GM19452 (cell line): ENCODE data around the gene KRT1.

ENCODE experiments used
- ATAC-seq: cut with Tn5 transposase; IDR thresholded peaks from one replicate; pipeline ENCODE4 v1.9.1; 2021; ENCODE audit not compliant: unreplicated experiment

Gene KRT1

DNA sequence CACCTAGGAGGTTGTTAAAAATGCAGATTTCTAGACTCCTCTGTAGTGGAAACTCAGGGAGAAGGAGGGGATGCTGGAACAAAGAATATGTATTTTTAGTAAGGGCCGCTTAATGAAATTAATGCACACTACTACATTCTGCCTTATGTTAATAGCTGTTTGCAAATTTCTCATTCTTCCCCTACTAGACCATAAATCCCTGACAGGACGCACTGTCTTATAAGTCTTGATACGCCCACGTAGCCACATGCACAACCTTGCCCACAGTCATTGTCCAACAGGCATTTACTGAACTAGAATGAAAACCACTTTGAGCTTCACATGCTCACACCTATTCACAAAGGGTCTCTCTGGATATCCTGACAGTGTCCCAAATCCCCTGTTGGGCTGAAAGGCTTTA, 38.7 kb downstream of the KRT1 start:
- ATAC-seq, result no peak

DNA sequence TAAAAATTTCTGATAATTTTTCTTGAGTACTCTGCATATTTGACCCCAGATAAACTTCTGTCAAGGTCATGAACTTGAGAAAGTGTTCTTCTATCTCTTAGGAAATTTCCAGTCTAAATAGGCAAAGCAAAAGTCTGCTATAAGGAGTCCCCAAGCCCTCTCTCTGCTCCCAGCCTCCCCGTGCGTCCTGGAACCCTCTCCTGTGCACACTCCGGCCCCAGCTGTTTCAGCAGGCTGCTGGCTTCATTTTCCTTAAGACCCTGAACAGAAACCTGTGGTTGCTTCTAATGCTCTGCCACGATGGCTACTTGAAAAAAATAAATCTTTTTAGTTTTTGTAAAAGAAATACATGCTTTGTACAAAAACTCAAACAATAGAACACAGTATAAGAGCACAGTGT, 42.9 kb downstream of the KRT1 start:
- no peak for ATAC-seq

DNA sequence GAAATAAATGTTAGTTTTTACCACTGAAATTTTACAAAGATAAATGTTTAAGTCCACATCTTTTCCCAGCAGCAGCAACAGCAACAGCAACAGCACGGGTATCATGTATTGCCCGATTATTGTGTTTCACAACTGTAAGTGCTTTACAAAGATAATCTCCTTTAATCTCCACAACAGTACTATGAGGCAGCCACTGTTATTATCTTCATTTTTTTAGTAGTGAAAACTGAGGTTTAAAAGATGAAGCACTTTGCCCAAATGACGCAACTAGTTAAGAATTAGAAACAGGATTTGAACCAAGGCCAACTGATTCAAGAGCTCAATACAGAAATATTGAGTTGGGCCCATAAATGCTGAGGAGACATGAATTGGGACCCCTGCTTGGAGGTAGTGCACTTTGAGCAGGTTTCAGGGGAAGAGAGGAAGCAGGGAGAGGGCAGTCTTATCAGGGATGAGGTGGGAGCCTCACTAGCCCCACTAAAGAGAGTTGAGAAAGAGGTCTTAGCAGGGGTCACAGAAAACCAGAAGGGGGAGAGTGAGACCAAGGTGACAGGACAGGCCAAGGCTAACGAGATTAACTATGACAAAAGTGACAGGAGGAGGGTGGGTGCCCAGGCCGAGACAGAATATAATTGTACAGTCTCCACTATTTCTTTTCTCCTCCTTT, 43.5 kb downstream of the KRT1 start:
- no peak for ATAC-seq

DNA sequence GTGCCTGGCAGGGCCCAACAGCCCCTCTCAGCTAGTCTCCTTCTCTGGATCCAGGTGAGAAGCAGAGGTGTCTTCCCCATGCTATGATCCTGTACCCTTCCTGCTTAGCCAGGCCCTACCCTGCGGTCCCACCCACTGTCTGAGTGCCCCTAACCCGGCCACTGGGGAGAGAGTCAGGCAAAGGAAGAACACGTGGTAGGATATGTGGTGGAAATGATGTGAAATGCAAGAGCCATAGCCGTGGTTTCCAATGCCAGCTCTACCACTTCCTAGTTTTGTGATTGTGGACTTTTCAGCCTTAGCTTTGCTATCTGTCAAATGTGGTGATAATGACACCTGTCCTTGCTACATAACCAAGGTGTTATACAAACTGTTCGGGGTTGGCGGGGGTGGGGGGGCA, 44.0 kb downstream of the KRT1 start:
- ATAC-seq, result no peak

DNA sequence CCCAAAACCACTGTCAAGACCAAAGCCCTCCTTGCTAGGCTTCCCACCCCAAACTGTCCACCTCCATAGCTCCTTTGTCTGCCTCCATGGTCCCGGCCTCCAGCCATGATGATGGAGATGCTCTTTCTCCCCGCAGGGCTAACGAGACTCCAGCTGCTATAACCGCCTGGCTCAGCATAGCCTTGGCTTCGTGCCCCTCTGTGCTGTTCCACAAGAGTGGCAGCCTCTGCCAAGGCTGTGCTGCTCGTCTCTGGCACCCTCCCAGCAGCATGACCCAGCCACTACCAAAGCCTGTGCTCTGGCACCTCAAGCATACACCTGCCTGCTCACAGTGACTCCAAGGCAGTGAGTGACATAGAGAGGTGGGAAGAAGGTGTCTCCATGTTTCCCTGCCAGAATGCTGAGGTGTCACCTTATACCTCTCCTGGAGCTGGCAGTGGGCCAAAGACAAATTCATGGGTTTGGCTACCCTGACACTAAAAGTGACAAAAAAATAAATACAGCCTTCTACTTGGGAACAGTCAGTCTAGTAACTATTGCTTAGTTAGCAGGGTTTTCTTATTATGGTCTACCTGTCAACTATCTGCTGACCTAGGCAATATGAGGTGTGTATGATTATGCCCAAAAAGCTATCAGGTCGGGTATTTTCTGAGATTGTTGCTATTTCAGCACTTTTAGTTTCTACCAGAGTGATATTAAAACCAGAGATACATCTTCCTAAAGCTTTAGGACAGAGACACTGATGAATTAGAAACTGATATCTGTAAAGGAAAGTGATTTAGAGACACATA, 45.7 kb downstream of the KRT1 start:
- ATAC-seq, result no peak

DNA sequence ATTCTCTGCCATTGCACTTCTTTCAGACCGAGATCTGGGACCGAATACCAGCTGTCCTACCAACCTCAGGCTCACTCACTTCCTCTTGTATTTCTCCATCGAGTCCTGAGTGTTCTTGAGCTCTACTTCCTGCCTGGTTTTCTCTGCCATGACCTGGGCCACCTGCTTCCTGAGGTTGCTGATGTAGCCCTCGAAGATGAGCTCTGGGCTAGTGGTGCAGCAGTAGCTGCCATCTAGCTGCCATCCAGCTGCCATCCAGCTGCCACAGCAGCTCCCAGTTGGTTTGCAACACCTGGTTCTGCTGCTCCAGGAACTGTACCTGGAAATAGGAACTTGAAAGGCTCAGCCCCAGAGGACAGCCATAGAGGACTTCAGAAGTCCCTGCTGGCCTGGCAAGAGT, 46.8 kb downstream of the KRT1 start:
- ATAC-seq, result no peak

DNA sequence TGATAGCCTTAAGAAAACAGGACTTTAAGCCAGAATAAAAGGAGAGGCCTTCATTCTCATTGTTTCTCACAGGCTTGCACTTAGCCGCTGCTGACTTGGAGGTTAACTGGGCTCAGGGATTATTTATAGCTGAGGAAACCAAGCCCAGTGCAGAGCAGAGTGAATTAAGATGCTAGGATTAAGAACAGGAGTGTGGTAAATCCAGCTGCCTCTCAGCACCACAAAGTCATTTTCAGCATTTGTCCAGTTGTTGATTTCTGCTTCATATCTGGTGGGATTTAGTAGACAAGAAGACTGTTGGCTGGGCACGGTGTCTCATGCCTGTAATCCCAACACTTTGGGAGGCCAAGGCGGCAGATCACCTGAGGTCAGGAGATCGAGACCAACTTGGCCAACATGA, 47.6 kb downstream of the KRT1 start:
- no peak for ATAC-seq

DNA sequence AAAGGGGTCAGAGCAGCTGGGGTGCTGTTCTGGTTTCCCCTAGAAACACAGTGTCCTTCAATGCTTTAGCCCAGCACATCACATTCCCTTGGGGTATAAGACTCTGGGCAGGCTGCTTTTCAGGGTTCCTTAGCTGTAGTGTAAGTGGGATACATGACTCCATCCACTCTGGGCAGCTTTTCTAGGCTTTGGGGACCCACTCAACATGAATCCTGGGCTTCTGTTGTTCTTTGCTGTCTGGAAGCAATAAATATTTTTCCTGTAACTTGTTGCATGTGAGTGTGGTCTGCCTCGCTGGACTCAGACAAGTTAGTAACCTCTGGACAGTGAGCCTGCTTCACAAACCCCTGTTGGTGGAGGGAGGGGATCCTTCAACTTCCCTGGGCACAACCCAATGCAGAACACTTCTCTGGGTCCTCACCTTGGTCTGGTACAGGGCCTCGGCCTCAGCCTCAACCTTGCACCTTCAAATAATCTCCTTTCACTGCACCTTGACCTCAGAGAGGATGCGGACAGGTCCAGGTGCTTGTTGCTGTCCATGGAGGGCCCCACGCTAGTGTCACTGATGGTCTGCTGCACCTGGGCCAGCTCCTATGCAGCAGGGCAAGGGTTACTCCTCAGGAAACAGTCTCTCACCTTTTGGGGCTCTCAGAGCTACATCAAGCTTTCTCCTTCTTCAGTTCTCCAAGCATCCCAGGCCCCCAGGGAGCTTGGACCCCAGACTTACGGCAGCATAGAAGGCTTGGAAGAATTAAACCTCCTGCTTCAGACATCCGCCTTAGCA, 48.3 kb downstream of the KRT1 start:
- no peak for ATAC-seq

DNA sequence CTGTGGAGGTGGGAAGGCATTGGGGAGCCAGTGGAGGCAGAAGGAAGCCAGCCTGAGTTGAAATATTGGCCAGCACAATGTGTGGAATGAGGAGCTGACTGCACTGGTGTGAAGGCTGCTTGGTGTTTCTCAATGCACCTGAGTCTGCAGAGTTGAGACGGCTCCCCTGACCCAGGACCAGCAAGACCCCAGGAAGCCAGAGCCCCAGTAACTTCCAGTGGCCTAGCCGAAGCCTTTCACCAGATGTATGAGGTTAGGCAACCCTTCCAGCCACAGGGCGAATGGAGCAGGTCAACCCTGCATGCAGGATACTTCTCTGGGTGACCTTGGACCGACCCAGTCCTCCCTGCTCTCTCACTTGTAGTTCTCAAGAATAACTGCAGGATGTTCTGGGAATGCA, 48.9 kb downstream of the KRT1 start:
- no peak for ATAC-seq

DNA sequence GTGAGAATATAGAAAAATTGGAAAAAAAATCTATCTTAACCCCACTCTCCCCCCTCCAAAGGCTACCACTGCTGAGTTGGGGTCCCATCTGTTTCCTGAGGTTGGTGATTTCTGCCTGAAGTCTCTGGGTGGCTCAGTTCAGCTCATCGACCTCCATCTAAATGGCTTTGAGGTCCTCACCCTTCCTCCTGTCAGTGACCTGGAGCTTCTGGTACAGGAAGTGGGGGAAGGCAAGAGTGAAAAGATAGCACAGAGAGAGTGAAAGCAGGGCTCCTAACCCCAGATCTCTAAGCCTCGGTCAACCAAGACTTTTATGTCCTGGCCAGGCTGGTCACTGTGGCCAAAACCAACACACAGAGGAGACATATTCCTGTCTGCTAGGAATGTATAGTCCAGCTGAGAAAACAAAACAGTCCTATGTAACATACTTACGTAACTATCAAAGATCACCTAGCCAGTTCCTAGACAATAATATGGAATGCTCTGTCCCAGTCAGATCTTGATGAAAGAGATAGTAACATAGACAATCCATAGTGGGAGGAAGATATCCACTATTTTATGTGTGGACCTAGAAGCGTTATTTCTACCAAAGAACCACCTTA, 49.5 kb downstream of the KRT1 start:
- ATAC-seq, result no peak

DNA sequence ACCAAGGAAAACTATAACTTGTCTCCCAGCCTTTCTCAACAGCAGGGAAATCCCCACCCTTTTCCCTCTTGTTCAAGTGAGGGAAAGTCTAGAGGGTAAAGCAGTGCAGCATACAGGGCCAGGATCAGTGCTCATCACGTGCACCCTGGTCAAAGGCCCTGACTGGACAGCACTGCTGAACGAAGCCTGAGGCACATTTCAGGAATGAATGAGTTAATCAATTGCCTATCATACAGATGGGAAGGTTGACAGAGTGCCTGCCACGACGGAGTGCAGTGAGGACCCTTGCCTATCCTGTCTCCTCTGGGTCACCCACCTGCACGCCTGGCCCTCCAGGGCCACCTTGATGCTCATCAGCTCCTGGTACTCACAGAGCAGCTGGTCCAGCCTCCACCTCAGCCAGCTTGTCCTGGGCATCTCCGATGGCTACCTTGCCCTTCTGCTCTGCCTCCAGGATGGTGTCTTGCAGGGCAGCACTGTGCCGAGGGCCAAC, 50.2 kb downstream of the KRT1 start:
- ATAC-seq, result no peak

DNA sequence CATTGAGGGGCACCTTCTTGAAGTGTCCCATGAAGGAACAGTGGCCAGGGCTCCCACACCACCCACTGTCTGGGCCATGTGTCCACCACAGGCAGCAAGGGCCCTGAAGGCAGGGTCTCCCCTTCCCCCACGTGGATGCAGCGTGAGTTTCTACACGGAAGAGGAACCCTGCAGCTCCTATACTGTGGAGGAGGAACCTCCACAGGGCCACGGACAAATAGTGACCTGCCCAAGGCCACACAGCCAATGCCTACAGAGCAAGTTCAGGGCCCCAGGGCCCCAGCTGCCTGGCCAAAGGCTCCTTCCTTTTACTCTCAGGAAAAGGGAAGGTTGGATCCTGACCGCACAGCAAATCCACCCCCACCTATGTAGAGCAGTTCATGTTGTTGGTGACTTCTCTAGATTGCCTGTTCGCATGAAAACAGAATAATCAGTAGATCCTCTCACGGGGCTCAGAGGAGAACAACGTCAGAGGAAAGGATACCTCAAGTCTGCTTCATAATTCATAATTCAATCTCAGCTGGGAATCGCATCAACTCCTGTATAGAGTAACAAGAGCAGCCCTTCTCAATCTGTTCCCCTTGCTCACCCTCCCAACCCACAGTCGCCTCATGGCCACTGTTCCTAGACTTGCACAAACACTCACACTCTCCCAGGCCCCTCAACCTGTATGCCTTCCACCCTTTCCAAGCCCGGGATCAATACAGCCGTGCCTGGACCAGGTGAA, 50.8 kb downstream of the KRT1 start:
- no peak for ATAC-seq

DNA sequence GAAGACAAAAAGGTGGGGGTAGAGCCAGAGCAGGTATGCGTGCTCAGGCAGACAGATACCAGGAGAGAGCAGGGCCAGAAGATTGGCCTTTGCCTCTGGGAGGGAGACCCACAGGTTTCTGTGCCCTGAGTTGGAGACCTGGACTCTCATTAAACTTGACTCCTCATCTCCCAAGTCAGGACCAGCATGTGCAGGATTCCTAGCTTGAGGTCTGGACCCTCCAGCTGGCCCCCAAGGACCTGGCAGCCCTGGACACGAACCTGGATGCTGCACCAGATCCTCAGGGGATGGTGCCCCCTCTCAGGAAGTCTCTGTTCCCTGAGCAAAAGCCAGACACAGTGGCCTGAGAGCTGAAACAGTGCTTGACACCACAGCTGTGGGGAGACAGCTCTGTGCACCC, 51.4 kb downstream of the KRT1 start:
- no peak for ATAC-seq

DNA sequence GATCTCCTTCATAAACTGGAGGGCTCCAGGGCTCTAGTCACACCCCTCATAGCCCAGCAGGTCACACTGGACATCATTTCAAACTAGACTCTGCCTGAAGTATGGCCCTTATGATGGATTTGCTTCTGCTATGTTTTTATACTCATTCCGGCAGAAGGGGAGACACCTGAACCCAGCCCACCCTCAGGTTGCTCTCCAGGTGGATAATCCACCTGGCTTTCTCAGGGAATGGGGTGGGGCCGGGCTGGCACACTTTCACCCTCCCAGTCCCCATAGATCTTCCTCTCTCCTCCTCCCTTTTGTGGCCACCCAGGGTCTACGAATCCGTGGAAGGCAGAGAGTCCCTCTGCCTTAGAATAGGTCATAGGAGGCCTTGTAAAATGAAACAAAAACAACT, 52.1 kb downstream of the KRT1 start:
- ATAC-seq, result no peak

DNA sequence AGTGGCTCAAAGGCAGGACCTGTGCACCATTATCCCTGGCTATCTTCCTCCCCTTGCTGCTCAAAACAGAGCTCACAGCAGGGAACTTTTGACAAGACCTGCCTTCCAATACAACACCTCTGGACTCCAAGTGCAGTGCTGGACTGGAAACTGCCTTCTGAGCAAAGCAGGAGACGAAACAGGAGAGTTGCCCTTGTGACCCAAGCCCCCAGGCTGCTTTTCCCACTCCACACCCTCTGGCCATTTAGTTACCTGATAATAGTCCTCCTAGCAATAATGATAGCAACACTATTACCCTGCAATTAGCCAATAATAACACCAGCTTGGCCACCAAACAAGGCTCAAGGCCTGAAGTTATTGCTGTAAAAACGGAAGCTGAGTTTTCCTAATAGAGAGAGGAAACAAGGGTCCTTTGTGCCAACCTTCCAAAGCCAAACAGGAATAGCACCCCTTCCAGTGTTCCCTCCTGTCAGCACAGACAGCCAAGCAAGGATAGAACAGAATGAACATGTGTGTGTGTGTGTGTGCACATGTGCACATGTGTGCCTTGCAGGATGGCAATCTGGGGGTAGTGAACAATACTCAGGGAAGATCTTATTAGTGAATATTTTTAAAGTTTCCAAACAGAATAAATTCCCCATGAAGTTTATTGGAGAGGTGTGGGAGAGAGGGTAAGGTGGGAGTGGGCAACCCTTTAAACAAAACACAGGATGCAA, 52.7 kb downstream of the KRT1 start:
- no peak for ATAC-seq
